HG03558 (cell line): ENCODE measurements around the gene ZDHHC9.

Experiments used
- ATAC-seq: cut with Tn5 transposase; IDR thresholded peaks from one replicate; pipeline ENCODE4 v1.9.1; 2021; ENCODE audit warnings: moderate number of reproducible peaks; ENCODE audit not compliant: unreplicated experiment; ENCODE audit errors: extremely low read depth

Gene ZDHHC9

DNA sequence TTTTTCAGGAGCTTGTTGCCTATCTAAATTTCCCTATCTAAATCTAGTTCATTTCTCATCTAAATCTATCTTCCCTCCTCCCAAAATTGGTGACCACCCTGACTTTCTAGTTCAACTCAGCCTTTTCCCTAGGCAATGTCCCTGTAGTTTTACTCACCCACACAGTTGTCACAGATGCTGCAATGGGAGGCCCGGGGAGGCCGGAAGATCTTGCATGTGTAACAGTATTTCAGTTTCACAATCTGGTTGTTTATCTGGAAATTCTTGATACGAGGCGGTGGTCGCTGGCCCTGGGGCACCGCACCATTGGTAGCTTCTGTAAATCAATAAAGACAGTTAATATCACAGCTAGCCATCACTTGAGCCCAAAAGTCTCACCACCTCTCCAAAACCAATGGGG lies 20.2 kb downstream of the ZDHHC9 start:
- ATAC-seq, result no peak

DNA sequence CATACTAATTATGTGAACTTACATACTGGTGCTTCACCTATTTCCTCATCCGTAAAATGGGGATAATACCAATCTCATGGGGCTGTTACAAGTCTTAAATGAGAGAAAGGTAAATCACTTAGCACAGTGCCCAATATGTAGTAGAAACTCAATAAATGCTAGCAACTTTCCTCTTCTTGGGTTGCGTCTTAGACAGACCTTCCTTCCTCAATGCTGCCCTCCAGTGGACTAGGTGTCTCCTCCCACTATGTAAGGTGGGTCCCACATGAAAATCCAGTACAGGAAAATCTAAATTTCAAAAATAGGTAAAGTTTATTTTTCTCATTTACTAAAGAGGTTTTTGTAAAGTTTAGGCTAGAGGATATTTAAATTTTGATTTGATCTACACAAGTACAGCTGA lies 20.6 kb downstream of the ZDHHC9 start:
- no peak for ATAC-seq

DNA sequence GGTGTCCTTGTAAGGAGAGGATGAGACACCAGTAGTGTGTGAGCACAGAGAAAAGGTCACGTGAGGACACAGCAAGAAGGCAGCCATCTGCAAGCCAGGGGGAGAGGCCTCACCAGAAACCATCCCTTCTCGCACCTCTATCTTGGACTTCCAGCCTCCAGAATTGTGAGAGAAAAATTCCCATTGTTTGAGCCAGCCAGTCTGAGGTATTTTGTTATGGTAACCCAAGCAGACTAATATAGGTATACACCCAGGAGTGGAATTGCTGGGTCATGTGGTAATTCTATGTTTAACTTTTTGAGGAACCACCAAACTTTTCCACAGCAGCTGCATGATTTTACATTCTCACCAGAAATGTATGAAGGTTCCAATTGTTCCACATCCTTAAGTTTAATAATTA lies 25.6 kb downstream of the ZDHHC9 start:
- no peak for ATAC-seq

DNA sequence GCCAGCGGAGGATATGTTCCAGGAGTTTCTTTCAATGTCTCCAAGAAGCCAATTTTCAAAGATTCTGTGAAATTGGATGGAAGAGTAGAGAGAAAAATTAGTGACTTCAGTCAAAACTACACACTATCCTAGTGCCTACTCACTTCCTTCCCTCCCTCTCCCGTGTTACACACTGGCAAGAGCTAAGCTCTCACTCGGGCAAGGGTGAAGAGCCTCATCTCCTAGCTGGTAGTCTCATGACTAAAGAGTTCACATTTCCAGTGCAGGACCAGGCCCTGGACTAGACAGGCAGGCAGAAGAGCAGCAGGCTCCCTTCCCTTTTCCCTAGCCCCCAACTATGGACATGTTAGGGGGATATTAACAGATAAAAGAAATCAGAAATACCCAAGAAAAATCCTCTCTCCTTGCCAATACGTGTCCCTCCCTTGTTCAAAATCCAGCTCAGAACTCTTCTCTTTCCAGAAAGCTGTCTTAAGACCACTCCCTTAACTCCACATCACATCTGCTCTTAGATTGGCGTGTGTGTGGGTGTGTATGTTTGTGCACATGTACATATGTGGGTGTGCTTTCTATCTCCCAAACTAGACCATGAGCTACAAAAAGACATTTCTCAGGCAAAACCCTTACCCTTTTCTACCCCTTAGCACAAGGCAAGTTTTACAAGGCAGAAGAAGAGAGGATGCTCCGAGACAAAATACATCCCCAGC lies 29.9 kb downstream of the ZDHHC9 start:
- no peak for ATAC-seq

DNA sequence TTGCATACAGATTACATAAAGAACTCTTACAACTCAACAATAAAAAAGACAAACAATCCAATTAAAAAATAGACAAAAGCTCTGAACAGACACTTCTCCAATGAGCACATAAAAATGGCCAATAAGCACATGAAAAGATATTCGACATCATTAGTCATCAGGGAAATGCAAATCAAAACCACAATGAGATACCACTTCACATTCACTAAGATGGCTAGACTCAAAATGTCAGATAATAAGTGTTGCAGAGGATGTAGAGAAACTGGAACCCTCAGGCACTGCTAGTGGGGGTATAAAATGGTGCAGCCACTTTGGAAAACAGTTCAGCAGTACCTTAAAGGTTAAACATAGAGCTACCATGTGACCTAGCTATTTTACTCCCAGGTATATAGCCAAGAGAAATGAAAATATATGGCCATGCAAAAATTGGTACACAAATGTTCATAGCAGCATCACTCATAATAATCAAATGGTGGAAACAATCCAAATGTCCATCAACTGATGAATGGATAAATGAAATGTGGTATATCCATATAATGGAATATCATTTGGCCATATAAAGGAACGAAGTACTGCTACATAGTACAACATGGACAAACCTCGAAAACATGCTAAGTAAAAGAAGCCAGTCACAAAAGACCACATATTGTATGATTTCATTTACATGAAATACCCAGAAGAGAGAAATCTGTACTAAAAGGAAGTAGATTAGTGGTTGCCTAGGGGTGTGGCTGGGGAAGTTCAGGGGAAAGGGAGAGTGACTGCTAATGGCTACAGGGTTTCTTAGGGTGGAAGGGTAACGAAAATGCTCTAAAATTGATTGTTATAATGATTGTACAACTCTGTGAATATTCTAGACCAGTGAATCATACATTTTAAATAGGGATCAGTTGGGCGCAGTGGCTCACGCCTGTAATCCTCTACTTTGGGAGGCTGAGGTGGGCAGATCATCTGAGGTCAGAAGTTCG lies 34.6 kb downstream of the ZDHHC9 start:
- no peak for ATAC-seq

DNA sequence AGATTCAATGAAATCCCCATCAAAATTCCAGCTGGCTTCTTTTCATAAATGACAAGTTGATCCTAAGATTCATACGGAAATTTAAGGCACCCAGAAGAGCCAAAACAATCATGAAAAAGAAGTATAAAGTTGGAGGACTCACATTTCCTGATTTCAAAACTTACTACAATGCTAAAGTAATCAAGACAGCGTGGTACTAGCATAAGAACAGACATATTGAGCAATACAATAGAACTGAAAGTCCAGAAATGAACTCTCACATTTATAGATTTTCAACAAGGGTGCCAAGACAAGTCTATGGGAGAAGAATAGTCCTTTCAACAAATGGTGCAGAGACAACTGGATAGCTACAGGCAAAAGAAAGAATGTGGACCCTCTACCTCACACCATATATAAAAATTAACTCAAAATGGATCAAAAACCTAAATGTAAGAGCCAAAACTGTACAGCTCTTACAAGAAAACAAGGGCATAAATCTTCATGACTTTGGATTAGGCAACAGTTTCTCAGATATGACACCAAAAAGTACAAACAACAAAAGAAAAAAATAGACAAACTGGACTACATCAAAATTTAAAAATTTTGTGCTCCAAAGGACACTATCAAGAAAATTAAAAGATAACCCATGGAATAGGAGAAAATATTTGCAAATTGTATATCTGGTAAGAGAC lies 35.4 kb downstream of the ZDHHC9 start:
- no peak for ATAC-seq

DNA sequence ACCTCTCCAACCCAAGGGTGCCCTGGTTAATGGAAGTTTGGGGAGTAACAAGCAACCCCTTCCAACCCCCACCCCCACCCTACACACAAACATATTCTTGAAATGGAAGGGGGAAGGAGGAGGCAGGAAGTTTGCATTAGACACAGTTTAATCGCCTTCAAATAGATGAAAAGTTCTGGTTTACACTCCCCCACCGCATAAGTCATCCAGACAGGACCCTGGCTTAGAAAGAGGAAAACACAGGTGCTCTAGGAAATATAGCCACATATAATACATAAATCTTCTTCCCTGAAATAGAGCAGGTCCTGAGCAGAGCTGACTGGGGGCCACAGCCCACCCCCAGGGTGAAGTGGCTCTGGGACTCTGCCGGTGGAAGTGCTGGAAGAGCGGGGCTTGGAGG lies 38.9 kb downstream of the ZDHHC9 start:
- no peak for ATAC-seq

DNA sequence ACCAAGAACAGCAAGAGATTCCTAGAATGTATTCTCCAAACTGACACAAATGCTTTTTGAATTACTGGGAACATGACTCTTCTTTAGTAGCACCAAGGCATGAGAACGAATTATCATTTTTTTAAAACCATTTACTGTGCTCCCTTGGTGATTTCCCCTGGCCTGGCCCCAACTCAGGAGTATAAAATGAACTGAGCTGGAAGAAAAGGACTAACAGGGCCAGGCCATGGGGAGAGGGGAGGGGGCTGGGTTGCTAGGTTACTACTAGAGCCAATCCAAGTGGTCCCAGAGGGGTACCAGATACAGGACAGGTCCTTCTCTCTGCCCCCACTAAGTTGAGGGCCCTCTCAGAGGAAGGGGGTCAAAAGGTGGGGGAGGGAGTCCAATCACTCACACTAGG lies 40.8 kb downstream of the ZDHHC9 start:
- ATAC-seq, result no peak

DNA sequence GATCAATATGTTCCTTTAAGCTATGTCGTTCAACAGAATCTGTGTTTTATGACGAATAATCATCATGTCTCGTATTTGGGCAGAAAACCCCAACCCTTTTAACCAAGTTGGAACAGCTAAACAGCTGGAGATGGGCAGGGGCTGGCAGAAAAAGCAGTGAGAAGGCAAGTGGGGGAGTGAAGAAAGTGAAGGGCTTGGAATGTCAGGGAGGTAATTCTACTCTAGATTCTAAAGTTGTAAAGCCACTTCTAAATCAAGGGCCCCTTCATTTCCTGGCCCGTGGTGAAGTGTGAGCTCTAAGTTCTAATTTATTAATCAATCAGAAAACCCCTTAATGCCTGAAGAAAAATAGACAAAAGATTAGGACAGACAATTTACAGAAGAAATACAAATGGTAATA lies 43.5 kb downstream of the ZDHHC9 start:
- ATAC-seq, result no peak

DNA sequence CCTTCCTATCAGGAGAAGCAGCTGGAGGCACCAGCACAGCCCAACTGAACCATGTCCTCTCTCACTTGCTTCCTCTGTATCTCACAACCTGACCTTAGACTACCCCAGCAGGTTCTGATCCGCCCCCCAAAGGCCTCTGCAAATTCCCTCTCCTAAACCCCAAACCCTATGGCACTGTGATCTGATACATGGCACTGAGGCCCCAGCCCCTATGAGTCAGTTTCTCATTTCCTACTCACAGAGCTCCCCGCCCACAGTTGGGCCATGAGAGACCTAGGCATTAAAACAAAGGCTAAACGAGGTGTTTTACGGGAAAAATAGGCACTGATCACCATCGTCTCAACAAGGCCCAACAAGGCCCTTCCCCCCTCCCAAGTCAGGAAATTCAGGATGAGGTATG lies 44.8 kb downstream of the ZDHHC9 start:
- no peak for ATAC-seq

DNA sequence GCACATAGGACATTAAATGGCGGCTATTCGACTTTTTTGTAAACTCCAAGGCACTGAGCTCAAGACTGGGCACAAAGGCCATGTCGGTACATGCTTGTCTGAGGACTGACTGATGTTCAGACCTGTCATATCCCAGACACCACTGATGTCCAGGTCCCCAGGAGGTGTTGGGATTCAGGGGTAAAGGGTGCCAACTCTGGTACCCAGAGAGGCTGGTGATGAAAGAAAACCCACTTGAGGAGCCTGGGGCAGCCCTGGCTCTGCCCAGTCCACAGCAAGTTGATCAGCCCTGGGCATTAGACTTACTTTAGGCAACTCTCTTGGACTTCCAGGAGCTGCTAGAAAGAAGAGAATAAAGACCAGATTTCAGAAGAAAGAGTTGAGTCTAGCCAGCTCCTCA lies 45.2 kb downstream of the ZDHHC9 start:
- no peak for ATAC-seq

DNA sequence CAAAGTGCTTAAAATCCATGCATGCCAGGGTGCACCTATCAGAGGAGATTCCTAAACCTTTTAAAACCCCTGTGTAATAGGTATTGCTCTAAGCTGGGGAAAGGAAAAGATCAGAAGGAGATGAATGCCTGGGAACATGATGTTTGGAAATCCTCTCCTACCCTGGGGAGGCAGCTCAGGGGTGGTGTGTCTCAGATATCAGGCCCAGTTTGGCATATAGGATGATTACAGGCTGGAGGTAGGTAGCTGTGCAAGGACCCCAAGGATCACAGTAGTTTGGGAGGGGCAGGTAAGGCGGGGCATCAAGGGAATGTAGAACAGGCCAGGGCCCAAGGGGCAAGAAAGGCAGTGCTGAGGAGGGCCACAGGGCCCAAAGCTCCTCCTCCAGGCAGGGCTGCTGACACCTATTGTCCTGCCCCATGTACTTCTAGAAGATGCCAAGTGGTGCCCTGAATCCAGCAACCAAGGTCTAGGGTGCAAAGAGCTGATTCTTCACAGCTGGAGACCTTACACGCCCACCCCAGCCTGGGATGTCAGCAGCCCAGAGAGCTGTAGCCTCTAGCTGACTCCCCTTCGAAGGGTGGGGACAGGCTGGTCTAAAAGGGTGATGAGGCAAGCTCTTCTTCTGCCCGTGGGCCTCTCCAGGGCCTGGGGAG lies 46.3 kb downstream of the ZDHHC9 start:
- ATAC-seq, result no peak

DNA sequence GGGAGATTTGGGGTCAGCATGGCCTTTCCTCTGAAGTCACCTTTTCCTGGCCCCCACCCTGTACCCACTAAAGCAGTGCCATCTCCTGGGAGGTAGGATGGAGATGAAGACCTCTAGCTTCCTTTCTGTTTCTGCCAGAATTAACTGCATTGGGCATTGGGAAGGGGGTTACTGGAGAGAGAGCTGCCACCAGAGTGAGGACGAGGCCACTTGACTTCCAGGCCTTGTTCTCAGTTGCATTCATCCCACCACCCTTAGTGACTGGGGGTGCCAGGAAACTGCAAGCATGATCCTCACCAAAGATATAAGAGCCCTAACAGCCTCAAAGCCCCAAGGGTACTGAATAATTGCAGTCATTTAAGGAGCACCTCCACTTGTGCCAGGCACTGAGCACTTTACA lies 48.1 kb downstream of the ZDHHC9 start:
- ATAC-seq, result no peak

DNA sequence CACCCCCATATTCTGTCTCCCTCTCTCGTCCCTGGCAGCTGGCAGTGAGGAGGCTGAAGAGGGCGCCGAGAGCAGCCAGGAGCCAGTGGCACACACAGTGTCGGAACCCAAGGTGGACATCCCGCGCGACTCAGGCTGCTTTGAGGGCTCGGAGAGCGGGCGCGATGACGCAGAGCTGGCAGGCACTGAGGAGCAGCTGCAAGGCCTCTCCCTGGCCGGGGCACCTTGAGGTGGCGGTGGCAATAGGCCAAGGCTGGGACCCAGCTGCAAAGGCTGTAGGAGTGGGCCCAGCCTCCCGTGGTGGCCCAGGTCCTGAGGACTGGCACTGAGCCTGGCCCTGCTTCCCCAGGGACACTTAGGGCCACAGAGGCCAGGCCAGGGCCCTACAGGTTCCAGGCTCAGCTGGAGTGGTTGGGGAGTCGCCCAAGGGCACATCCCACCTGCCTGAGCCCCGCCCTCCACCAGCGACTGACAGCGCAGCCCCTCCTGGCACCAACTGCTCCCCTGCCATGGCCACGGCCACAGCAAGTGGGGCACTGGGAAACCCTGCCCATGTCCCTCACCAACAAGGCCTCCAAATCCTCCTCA lies 50.0 kb downstream of the ZDHHC9 start:
- no peak for ATAC-seq

DNA sequence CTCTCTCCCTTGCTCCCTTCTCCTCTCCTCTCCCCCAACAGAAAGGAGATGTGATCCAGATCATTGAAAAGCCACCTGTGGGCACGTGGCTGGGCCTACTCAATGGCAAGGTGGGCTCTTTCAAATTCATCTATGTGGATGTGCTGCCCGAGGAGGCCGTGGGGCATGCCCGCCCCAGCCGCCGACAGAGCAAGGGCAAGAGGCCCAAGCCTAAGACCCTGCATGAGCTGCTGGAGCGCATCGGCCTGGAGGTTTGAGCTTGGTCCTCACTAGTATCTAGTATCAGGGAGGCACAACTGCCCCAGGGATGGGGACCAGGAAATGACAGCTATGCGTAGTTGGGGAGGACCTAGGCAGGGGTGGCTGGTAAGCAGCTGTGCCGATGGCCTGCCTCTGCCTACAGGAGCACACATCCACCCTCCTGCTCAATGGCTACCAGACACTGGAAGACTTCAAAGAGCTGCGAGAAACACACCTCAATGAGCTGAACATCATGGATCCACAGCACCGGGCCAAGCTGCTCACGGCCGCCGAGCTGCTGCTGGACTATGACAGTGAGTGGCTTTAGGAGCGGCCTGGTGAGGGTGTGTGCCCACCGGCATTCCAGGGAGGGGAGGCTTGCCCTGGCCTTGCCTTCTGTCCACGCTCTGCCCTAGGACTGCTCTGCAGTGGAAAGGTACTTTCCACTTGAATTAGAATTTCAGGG lies 50.9 kb downstream of the ZDHHC9 start:
- no peak for ATAC-seq

DNA sequence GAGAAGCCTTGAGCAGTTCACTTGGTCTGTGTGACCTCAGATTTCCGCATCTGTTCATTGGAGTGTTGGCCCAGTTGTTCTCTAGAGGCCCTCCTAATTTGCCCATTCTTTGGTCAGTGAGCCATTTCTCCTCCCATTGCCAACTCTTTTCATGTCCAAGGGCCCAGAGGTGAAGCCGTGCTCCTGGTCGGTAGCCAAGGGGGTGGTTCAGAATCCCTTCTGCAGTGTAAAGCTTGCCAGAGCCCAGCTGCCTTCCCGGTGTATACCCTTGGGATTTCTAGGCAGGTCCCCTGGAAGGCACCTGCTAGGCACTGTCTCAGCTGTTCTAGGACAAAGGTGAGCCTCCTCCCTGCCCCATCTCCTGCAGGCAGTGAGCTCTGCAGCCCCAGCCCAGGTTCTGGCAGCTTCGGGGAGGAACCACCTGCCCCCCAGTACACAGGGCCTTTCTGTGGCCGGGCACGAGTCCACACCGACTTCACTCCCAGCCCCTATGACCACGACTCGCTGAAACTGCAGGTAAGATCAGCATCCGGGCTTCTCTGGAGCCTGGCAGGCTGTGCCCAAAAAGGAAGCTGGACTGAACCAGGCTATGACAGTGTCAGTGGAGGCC lies 51.6 kb downstream of the ZDHHC9 start:
- ATAC-seq, result no peak

DNA sequence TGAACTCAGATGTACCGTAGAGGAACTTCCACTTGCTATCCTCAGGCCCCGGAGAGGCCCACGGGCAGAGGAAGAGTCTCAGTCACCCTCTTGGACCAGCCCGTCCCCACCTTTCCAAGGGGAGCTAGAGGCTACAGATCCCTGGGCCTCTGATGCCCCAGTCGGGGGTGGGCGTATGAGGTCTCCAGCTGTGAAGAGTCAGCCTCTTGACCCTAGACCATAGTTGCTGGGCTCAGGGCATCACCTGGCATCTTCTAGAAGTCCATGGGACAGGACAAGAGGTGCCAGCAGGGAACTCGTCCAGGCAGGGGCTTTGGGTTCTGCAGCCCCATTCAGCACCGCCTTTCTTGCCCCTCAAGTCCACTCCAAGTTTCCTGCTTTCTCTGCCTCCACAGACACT lies 52.4 kb downstream of the ZDHHC9 start:
- no peak for ATAC-seq

DNA sequence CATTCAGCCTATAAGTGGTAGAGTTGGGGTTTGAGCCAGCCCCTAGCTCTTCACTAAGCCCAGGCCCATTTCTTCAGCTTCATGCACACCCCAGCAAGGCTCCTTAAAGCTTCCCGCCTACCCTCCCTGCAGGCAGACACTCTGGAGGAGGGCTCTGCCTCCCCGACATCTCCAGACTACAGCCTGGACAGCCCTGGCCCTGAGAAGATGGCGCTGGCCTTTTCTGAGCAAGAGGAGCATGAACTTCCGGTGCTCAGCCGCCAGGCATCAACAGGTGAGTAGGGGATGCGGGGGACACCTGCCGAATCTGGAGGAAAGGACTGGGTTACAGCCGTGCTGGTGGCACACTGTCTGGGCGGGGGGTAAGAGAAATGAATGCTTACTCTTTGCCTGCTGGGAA lies 52.9 kb downstream of the ZDHHC9 start:
- ATAC-seq, result no peak

DNA sequence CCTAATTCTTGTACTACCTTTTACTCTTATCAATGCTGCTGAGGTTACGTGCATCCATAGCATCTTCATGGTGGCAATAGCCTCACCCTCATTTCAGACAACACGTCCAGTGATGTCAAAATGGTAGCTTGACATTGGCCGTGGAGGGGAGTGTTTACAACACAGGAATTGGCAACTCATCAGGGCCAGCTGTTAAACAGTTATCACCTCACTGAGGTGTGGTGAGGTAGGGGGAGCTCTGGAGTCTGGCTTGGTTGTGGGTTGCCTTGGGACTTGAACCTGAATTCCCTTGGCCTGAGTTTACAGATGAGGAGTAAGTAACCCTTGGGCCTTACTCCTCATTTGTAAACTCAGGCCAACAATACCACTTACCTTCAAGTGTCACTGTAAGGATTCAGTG lies 53.5 kb downstream of the ZDHHC9 start:
- ATAC-seq, result no peak
